Measurements from ENCODE around the gene KCP. TPM values are rescaled to one million over a fixed set of nuclear protein-coding genes. Genes with fewer than 3 reads are reported as not detected.

KCP gene
- total and polyA plus RNA-seq, 2 of the 13 experiments (the other 11 are each of a cell fraction or from before 2014, with no cell fraction given), result 0.37 to 1.0 TPM

GRCh38 chr7:128937647-128938543, 27.4 kb upstream of the KCP start, which contains the start of gene IRF5 (continued):
- TF ChIP-seq, protein P1, sequence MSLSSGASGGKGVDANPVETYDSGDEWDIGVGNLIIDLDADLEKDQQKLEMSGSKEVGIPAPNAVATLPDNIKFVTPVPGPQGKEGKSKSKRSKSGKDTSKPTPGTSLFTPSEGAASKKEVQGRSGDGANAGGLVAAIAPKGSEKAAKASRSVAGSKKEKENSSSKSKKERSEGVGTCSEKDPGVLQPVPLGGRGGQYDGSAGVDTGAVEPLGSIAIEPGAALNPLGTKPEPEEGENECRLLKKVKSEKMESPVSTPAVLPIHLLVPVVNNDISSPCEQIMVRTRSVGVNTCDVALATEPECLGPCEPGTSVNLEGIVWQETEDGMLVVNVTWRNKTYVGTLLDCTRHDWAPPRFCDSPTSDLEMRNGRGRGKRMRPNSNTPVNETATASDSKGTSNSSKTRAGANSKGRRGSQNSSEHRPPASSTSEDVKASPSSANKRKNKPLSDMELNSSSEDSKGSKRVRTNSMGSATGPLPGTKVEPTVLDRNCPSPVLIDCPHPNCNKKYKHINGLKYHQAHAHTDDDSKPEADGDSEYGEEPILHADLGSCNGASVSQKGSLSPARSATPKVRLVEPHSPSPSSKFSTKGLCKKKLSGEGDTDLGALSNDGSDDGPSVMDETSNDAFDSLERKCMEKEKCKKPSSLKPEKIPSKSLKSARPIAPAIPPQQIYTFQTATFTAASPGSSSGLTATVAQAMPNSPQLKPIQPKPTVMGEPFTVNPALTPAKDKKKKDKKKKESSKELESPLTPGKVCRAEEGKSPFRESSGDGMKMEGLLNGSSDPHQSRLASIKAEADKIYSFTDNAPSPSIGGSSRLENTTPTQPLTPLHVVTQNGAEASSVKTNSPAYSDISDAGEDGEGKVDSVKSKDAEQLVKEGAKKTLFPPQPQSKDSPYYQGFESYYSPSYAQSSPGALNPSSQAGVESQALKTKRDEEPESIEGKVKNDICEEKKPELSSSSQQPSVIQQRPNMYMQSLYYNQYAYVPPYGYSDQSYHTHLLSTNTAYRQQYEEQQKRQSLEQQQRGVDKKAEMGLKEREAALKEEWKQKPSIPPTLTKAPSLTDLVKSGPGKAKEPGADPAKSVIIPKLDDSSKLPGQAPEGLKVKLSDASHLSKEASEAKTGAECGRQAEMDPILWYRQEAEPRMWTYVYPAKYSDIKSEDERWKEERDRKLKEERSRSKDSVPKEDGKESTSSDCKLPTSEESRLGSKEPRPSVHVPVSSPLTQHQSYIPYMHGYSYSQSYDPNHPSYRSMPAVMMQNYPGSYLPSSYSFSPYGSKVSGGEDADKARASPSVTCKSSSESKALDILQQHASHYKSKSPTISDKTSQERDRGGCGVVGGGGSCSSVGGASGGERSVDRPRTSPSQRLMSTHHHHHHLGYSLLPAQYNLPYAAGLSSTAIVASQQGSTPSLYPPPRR (CRISPR knock-in tag; IDR thresholded peaks at IDR 0.05; ENCODE audit: borderline replicate concordance), result no peak
- TF ChIP-seq, protein P2, sequence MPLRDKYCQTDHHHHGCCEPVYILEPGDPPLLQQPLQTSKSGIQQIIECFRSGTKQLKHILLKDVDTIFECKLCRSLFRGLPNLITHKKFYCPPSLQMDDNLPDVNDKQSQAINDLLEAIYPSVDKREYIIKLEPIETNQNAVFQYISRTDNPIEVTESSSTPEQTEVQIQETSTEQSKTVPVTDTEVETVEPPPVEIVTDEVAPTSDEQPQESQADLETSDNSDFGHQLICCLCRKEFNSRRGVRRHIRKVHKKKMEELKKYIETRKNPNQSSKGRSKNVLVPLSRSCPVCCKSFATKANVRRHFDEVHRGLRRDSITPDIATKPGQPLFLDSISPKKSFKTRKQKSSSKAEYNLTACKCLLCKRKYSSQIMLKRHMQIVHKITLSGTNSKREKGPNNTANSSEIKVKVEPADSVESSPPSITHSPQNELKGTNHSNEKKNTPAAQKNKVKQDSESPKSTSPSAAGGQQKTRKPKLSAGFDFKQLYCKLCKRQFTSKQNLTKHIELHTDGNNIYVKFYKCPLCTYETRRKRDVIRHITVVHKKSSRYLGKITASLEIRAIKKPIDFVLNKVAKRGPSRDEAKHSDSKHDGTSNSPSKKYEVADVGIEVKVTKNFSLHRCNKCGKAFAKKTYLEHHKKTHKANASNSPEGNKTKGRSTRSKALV (CRISPR knock-in tag; IDR thresholded peaks at IDR 0.05), result peak; percentile 96
- TF ChIP-seq, protein P3, sequence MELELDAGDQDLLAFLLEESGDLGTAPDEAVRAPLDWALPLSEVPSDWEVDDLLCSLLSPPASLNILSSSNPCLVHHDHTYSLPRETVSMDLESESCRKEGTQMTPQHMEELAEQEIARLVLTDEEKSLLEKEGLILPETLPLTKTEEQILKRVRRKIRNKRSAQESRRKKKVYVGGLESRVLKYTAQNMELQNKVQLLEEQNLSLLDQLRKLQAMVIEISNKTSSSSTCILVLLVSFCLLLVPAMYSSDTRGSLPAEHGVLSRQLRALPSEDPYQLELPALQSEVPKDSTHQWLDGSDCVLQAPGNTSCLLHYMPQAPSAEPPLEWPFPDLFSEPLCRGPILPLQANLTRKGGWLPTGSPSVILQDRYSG (CRISPR knock-in tag; IDR thresholded peaks at IDR 0.05), result no peak
- no peak for TF ChIP-seq JUND (CRISPR knock-in tag; IDR thresholded peaks at IDR 0.05)
- TF ChIP-seq ZBTB7A (CRISPR knock-in tag; IDR thresholded peaks at IDR 0.05), result no peak
- no peak for TF ChIP-seq GATAD1 (CRISPR knock-in tag; IDR thresholded peaks at IDR 0.05)
- no peak for TF ChIP-seq MNT (IDR thresholded peaks at IDR 0.05)
- TF ChIP-seq ZNF407 (CRISPR knock-in tag; IDR thresholded peaks at IDR 0.05; ENCODE audit: not compliant biosample characterization), result no peak
